Kidney capillary endothelial cell (primary cell): Measurements from ENCODE around the gene DLK2.

Experiments used
- DNase-seq: peaks from one replicate; pipeline ENCODE4 v3.0.0-alpha.2; 2018; ENCODE audit warnings: low spot score

The DLK2 gene

GRCh38 chr6:43453831-43454230 is 1.5 kb downstream of the DLK2 start:
- DNase-seq, result no peak

GRCh38 chr6:43452896-43453295 is 2.5 kb downstream of the DLK2 start:
- DNase-seq, result no peak

- DNase-seq, result no peak
Observed at GRCh38 chr6:43451939-43452338, 3.4 kb downstream of the DLK2 start.

- no peak for DNase-seq
Observed at GRCh38 chr6:43451348-43451747, 4.0 kb downstream of the DLK2 start.

- no peak for DNase-seq
Observed at GRCh38 chr6:43450699-43451131, 4.6 kb downstream of the DLK2 start.

- no peak for DNase-seq
Observed at GRCh38 chr6:43448916-43449315, 6.4 kb downstream of the DLK2 start.

- DNase-seq, result no peak
Observed at GRCh38 chr6:43447604-43448003, 7.7 kb downstream of the DLK2 start.

- no peak for DNase-seq
Observed at GRCh38 chr6:43445576-43445975, 9.8 kb downstream of the DLK2 start.

- no peak for DNase-seq
Observed at GRCh38 chr6:43444582-43444981, 10.8 kb downstream of the DLK2 start.

- no peak for DNase-seq
Observed at GRCh38 chr6:43444036-43444435, 11.3 kb downstream of the DLK2 start.

- DNase-seq, result no peak
Observed at GRCh38 chr6:43442935-43443334, 12.4 kb downstream of the DLK2 start.

- DNase-seq, result no peak
Observed at GRCh38 chr6:43437700-43438099, 17.6 kb downstream of the DLK2 start.

GRCh38 chr6:43436577-43437282 is 18.6 kb downstream of the DLK2 start:
- DNase-seq, result peak; percentile 14

- DNase-seq, result no peak
Observed at GRCh38 chr6:43435682-43436437, 19.5 kb downstream of the DLK2 start.

- no peak for DNase-seq
Observed at GRCh38 chr6:43434943-43435342, 20.4 kb downstream of the DLK2 start.

- DNase-seq, result no peak
Observed at GRCh38 chr6:43434001-43434840, 21.1 kb downstream of the DLK2 start.

GRCh38 chr6:43433148-43433547 is 22.2 kb downstream of the DLK2 start:
- DNase-seq, result no peak

- DNase-seq, result no peak
Observed at GRCh38 chr6:43432009-43432945, 23.1 kb downstream of the DLK2 start.

GRCh38 chr6:43428874-43429273 is 26.5 kb downstream of the DLK2 start:
- peak; percentile 3 for DNase-seq

GRCh38 chr6:43428112-43428570 is 27.2 kb downstream of the DLK2 start:
- DNase-seq, result peak; percentile 26

- peak; percentile 90 for DNase-seq
Observed at GRCh38 chr6:43427406-43428111, 27.8 kb downstream of the DLK2 start, which contains the start of gene ABCC10. TSS of gene ABCC10 (plus strand) at chr6:43427541. CDS start at chr6:43427979, 438 bp downstream.
